HG03520 (cell line): Measurements from ENCODE around the gene TMEM79.
"Not testable (repeated sequence)": the region's sequence is repeated elsewhere in the genome, so short reads cannot be mapped to it uniquely, and the experiment has no call there.

Experiments used
- ATAC-seq: cut with Tn5 transposase; IDR thresholded peaks from one replicate; pipeline ENCODE4 v1.9.1; 2021; ENCODE audit warnings: mild to moderate bottlenecking, moderate library complexity; ENCODE audit not compliant: unreplicated experiment

Gene TMEM79

GRCh38 chr1:156298852-156299357, 14.8 kb downstream of the TMEM79 start, which contains the start of gene VHLL:
Gene VHLL, minus strand, starts transcription at chr1:156299307. Its CDS starts 118 bp downstream, at chr1:156299189.
- no peak for ATAC-seq

- no peak for ATAC-seq
Measured at GRCh38 chr1:156303241-156303640, 19.1 kb downstream of the TMEM79 start.

- ATAC-seq, result no peak
Measured at GRCh38 chr1:156305215-156305614, 21.1 kb downstream of the TMEM79 start.

- ATAC-seq, result no peak
Measured at GRCh38 chr1:156308078-156308477, 24.0 kb downstream of the TMEM79 start.

- no peak for ATAC-seq
Measured at GRCh38 chr1:156310962-156311361, 26.8 kb downstream of the TMEM79 start.

GRCh38 chr1:156316909-156317308, 32.8 kb downstream of the TMEM79 start:
- ATAC-seq, result no peak

GRCh38 chr1:156319664-156320063, 35.5 kb downstream of the TMEM79 start:
- no peak for ATAC-seq

- no peak for ATAC-seq
Measured at GRCh38 chr1:156320560-156320959, 36.4 kb downstream of the TMEM79 start.

GRCh38 chr1:156323179-156323578, 39.1 kb downstream of the TMEM79 start:
- ATAC-seq, result not testable (repeated sequence)

- ATAC-seq, result no peak
Measured at GRCh38 chr1:156336242-156336641, 52.1 kb downstream of the TMEM79 start.

GRCh38 chr1:156337052-156337887, 53.1 kb downstream of the TMEM79 start:
- ATAC-seq, result no peak

GRCh38 chr1:156337888-156338179, 53.7 kb downstream of the TMEM79 start:
- no peak for ATAC-seq

GRCh38 chr1:156338180-156338976, 54.3 kb downstream of the TMEM79 start, which contains the start of the genes CCT3 and TSACC:
Gene CCT3, minus strand, starts transcription at chr1:156338292. Its CDS starts 108 bp downstream, at chr1:156338184.
Gene TSACC, plus strand, starts transcription at chr1:156338526. Its CDS starts 1,232 bp downstream, at chr1:156339758.
- peak; percentile 83 for ATAC-seq
